Measurements from ENCODE around the gene ACER3.

DNA sequence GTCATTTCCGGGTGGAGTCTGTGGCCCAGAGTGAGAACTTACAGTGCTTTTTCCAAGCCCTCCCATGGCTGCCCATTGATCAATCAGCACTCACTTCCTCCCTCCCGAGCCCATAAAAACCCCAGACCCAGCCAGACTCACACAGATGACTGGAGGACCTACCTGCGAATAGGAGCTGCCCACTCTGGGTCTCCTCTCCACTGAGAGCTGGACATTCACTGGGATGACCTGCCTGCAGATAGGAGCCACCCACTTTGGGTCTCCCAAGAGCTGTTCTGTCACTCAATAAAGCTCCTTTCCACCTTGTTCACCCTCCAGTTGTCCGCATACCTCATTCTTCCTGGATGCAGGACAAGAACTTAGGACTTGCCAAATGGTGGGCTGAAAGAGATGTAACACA, 117.5 kb downstream of the ACER3 start:
- TF ChIP-seq, protein P1, sequence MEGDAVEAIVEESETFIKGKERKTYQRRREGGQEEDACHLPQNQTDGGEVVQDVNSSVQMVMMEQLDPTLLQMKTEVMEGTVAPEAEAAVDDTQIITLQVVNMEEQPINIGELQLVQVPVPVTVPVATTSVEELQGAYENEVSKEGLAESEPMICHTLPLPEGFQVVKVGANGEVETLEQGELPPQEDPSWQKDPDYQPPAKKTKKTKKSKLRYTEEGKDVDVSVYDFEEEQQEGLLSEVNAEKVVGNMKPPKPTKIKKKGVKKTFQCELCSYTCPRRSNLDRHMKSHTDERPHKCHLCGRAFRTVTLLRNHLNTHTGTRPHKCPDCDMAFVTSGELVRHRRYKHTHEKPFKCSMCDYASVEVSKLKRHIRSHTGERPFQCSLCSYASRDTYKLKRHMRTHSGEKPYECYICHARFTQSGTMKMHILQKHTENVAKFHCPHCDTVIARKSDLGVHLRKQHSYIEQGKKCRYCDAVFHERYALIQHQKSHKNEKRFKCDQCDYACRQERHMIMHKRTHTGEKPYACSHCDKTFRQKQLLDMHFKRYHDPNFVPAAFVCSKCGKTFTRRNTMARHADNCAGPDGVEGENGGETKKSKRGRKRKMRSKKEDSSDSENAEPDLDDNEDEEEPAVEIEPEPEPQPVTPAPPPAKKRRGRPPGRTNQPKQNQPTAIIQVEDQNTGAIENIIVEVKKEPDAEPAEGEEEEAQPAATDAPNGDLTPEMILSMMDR (IDR thresholded peaks at IDR 0.05): no peak
- no peak for TF ChIP-seq POLR2A (IDR thresholded peaks at IDR 0.05)

All from heart left ventricle (tissue), 13 donors.